Thyroid gland (tissue), 4 donors: Measurements from ENCODE around the gene RRBP1. TPM values are rescaled to one million over a fixed set of nuclear protein-coding genes. Genes with fewer than 3 reads are reported as not detected.
"Not testable (repeated sequence)": the region's sequence is repeated elsewhere in the genome, so short reads cannot be mapped to it uniquely, and the experiment has no call there.

Experiments
- DNase-seq, 2 donors: peaks; one replicate each; pipeline ENCODE4 v3.0.0-alpha.2; 2019
- H3K27ac ChIP-seq, 3 donors: fragments of 200-600 bp; sonication (generic); 1 replicate in 2 of 3; 2 replicates in 1 of 3; pipeline ENCODE4 v1.5.1; 2016 to 2019; ENCODE audit warnings: mild to moderate bottlenecking in 1 of 3, moderate library complexity in 1 of 3
- H3K27me3 ChIP-seq: fragments of 200-600 bp; sonication (generic); one replicate; pipeline ENCODE4 v1.5.1; 2019
- H3K36me3 ChIP-seq, 2 donors: fragments of 200-600 bp; sonication (generic); one replicate each; pipeline ENCODE4 v1.5.1; 2016 to 2019
- H3K4me1 ChIP-seq, 2 donors: fragments of 200-600 bp; sonication (generic); one replicate each; pipeline ENCODE4 v1.5.1; 2017 to 2019
- H3K4me3 ChIP-seq, 3 donors: fragments of 200-600 bp; sonication (generic); replicated peaks in 1 of 3; 1 replicate in 2 of 3; 2 replicates in 1 of 3; pipeline ENCODE4 v1.5.1; 2016; ENCODE audit warnings: mild to moderate bottlenecking in 1 of 3
- H3K9me3 ChIP-seq: fragments of 200-600 bp; sonication (generic); one replicate; pipeline ENCODE4 v1.5.1; 2017
- POLR2A ChIP-seq, 2 donors: fragments of 450-650 bp; IDR thresholded peaks; one replicate each; pipeline ENCODE4 v1.6.1; 2017; ENCODE audit warnings: antibody characterized with exemption in 2 of 2, mild to moderate bottlenecking in 2 of 2, moderate library complexity in 1 of 2
- WGBS, 2 donors: methylation state at CpG; one replicate each; pipeline ENCODE4 v1.1.5; 2017; 5-methylcytosine and 5-hydroxymethylcytosine counted together
- intact Hi-C: fragments of 100-400 bp; cut with DNase I; formaldehyde crosslinking; loops from one replicate; pipeline ENCODE4 v1.15.1; 2023
- total RNA-seq, 4 donors: library from RNA; depleted of rRNA; stranded (reverse); fragments of >200 nt; gene quantifications; one replicate each; pipeline ENCODE4 v1.2.3, GENCODE V29; 2016
- TF ChIP-seq, protein P1 (sequence below), 6 experiments: fragments of 200-600 bp in 3 of 6; fragments of 450-650 bp in 3 of 6; sonication (generic) in 3 of 6; IDR thresholded peaks; one replicate each; pipeline ENCODE4 v1.5.1; 2016 to 2019; ENCODE audit warnings: antibody characterized with exemption in 6 of 6, mild to moderate bottlenecking in 2 of 6, inconsistent platforms in 1 of 6, moderate library complexity in 1 of 6

RRBP1 gene
- total RNA-seq, 4 donors from 2014 or later: 149 to 287 (median 221) TPM

- Histone ChIP-seq H3K36me3 (peaks cover 7 to 19% of the 10 kb centered on the region in 2 donors), H3K27me3 (no peaks in the 10 kb centered on the region), H3K9me3 (no peaks in the 10 kb centered on the region), H3K4me1 (peaks cover 40 to 53% of the 10 kb centered on the region in 2 donors), H3K27ac (peak overlapping the region; percentile 20 to 53 (median 39)), H3K4me3 (no peak overlapping the region)
- intact Hi-C loops: no loop called here
- no peak for DNase-seq
- WGBS, 2 donors: 65 to 79% methylated on average over 10 of the region's 10 CpGs
- TF ChIP-seq, protein P1, sequence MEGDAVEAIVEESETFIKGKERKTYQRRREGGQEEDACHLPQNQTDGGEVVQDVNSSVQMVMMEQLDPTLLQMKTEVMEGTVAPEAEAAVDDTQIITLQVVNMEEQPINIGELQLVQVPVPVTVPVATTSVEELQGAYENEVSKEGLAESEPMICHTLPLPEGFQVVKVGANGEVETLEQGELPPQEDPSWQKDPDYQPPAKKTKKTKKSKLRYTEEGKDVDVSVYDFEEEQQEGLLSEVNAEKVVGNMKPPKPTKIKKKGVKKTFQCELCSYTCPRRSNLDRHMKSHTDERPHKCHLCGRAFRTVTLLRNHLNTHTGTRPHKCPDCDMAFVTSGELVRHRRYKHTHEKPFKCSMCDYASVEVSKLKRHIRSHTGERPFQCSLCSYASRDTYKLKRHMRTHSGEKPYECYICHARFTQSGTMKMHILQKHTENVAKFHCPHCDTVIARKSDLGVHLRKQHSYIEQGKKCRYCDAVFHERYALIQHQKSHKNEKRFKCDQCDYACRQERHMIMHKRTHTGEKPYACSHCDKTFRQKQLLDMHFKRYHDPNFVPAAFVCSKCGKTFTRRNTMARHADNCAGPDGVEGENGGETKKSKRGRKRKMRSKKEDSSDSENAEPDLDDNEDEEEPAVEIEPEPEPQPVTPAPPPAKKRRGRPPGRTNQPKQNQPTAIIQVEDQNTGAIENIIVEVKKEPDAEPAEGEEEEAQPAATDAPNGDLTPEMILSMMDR (IDR thresholded peaks at IDR 0.05): no peak
Observed at GRCh38 chr20:17662333-17663039, 19.6 kb downstream of the RRBP1 start.

DNA sequence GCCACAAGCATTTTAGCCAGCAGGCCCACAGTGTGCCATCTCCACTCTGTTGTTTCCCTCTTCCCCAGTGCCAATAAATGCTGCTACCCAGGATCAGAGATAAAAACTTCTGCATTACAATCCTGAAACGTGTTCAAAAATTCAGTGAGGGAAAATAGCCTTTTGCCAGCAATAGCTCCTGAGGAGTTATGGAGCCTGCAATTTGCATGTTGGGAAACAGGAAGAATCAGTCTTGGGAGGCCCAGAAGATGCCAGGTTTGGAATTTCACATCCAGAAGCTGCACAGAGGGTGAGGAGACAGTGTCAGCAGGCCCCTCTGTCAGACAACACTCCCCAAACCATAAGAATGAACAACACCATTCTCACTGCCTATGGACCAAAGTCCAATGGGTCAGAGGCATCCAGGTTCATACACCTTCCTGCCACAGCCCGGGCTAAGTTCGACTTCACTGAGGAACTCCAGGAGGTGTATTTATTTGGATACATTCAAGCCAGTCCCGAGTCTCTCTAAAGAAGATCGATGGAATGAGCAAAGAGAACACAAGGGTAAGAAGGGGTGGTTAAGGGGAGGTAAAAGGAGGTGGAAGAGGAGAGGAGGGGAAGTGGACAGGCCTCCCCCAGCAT, 20.8 kb downstream of the RRBP1 start:
- H3K9me3 ChIP-seq: no peaks in the 10 kb centered on the region
- H3K4me1 ChIP-seq: peaks cover 40 to 53% of the 10 kb centered on the region in 2 donors
- H3K4me3 ChIP-seq: no peak overlapping the region
- TF ChIP-seq, protein P1 (IDR thresholded peaks at IDR 0.05): no peak
- TF ChIP-seq POLR2A (IDR thresholded peaks at IDR 0.05): no peak
- peak overlapping the region in 2 of 3 donors; percentile 39 to 53 for H3K27ac ChIP-seq
- intact Hi-C loops: no loop called here
- no peaks in the 10 kb centered on the region for H3K27me3 ChIP-seq
- no peak for DNase-seq
- peaks cover 7 to 19% of the 10 kb centered on the region in 2 donors for H3K36me3 ChIP-seq
- 59 to 63% methylated on average over 5 of the region's 5 CpGs for WGBS, 2 donors

DNA sequence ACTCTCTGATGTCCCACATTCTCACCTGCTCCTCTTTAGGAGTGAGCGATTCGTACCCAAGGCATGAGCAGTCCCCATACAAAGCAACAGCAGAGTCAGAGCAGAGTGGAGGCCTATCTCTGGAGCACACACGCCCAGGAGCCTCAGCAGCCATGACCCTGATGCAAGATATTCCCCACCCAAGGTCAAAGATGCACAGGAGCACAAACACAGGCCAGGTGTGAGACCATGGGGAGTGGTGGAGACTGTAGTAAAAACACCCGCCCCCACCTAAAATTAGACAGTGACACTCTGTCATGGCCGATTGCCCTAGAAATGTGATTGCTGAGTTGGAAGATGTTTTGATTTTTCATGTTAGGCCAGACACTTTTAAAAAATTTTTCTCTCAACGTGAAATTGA, 21.4 kb downstream of the RRBP1 start:
- intact Hi-C loops: no loop called here
- no peak for DNase-seq
- Histone ChIP-seq H3K27ac (peak overlapping the region; percentile 3 to 53 (median 39)), H3K4me3 (no peak overlapping the region), H3K36me3 (peaks cover 7 to 19% of the 10 kb centered on the region in 2 donors), H3K27me3 (no peaks in the 10 kb centered on the region), H3K9me3 (no peaks in the 10 kb centered on the region), H3K4me1 (peaks cover 40 to 52% of the 10 kb centered on the region in 2 donors)
- TF ChIP-seq POLR2A (IDR thresholded peaks at IDR 0.05): no peak
- TF ChIP-seq, protein P1 (IDR thresholded peaks at IDR 0.05): no peak
- 77 to 84% methylated on average over 6 of the region's 6 CpGs for WGBS, 2 donors

GRCh38 chr20:17659801-17660200, 22.2 kb downstream of the RRBP1 start:
- intact Hi-C loops: loop anchor here (10.0 kb wide), 1 partner anchor 245 kb away; no protein-coding TSS in a partner anchor
- H3K36me3 ChIP-seq: peaks cover 7 to 19% of the 10 kb centered on the region in 2 donors
- WGBS, 2 donors: 99% methylated on average over 5 of the region's 5 CpGs
- peak overlapping the region in 2 of 3 donors; percentile 53 to 55 for H3K27ac ChIP-seq
- H3K4me3 ChIP-seq: no peak overlapping the region
- no peaks in the 10 kb centered on the region for H3K9me3 ChIP-seq
- H3K27me3 ChIP-seq: no peaks in the 10 kb centered on the region
- DNase-seq: no peak
- H3K4me1 ChIP-seq: peaks cover 34 to 54% of the 10 kb centered on the region in 2 donors
- TF ChIP-seq, protein P1 (IDR thresholded peaks at IDR 0.05): no peak
- no peak for TF ChIP-seq POLR2A (IDR thresholded peaks at IDR 0.05)

GRCh38 chr20:17659344-17659743, 22.7 kb downstream of the RRBP1 start:
- H3K4me3 ChIP-seq, DNase-seq, H3K9me3 ChIP-seq, H3K27me3 ChIP-seq: not testable (repeated sequence)
- peaks cover 34 to 58% of the 10 kb centered on the region in 2 donors for H3K4me1 ChIP-seq
- H3K27ac ChIP-seq: peak overlapping the region in 2 of 3 donors; percentile 53 to 55
- WGBS, 2 donors: 96% methylated on average over 7 of the region's 7 CpGs
- intact Hi-C loops: loop anchor here (10.0 kb wide), 1 partner anchor 245 kb away; no protein-coding TSS in a partner anchor
- peaks cover 7 to 19% of the 10 kb centered on the region in 2 donors for H3K36me3 ChIP-seq
